Esophagus squamous epithelium (tissue), 4 donors: ENCODE data around the gene OBP2B.

Experiments used
- CTCF ChIP-seq, 6 experiments: fragments of 450-650 bp in 4 of 6; fragments of 200-600 bp in 2 of 6; sonication (generic) in 2 of 6; IDR thresholded peaks; one replicate each; pipeline ENCODE4 v1.5.1; 2016 to 2019; ENCODE audit warnings: antibody characterized with exemption in 6 of 6, mild to moderate bottlenecking in 4 of 6, moderate library complexity in 4 of 6
- POLR2A ChIP-seq, 4 donors: fragments of 450-650 bp; IDR thresholded peaks; one replicate each; pipeline ENCODE4 v1.6.1; 2017; ENCODE audit warnings: antibody characterized with exemption in 4 of 4, mild to moderate bottlenecking in 4 of 4, moderate library complexity in 3 of 4

GRCh38 chr9:133160742-133161546 is 48.1 kb downstream of the OBP2B start:
- TF ChIP-seq CTCF (IDR thresholded peaks at IDR 0.05) (peak; percentile 64 to 79 (median 72)), POLR2A (IDR thresholded peaks at IDR 0.05) (no peak)
